Stimulated activated effector memory CD8-positive, alpha-beta T cell treated with anti-CD3 and anti-CD28 coated beads, Interleukin-12 subunit alpha, Interleukin-12 subunit beta, amount 100 ng/mL, for 72 hours (primary cell): Measurements from ENCODE around the gene AFAP1L1.

ENCODE experiments used
- ATAC-seq: fragments of 150-1000 bp; cut with Tn5 transposase; 2 replicates; pipeline ENCODE4 v1.10.0; 2021
- DNase-seq, 2 donors: peaks; one replicate each; pipeline ENCODE4 v3.0.0; 2021 to 2022; ENCODE audit warnings: low spot score in 2 of 2
- H3K27ac Mint-ChIP-seq: one replicate; pipeline ENCODE4 v1.8.0; 2022; ENCODE audit warnings: mild to moderate bottlenecking, mixed read lengths
- H3K36me3 Mint-ChIP-seq: one replicate; pipeline ENCODE4 v1.8.0; 2022; ENCODE audit warnings: mild to moderate bottlenecking, mixed read lengths
- H3K4me1 Mint-ChIP-seq: one replicate; pipeline ENCODE4 v1.8.0; 2022; ENCODE audit warnings: mixed read lengths
- H3K4me3 Mint-ChIP-seq: one replicate; pipeline ENCODE4 v1.8.0; 2022; ENCODE audit warnings: mild to moderate bottlenecking, mixed read lengths
- H3K9me3 Mint-ChIP-seq: one replicate; pipeline ENCODE4 v1.8.0; 2022; ENCODE audit warnings: mixed read lengths

AFAP1L1 gene

DNA sequence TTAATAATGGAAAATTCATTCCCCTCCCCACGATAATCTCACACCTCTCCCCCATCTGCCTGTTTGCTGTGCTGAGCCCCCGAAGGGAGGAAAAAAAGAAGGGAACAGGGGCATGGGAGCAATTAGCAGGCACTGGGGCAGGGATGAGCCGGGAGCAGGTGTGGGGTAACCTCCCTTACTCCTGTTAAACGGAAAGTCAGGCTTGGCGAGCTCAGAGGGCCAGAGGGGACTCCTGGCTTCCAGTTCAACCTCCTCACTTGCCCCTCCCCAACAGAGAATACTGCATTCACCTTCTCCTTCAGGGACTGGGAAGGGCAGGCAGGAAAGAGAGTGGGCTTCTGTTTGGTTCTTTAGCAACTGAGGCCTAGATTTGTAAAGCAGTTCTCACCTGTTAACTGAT, 1.6 kb downstream of the AFAP1L1 start:
- Mint-ChIP-seq H3K4me3 (no peak overlapping the region), H3K4me1 (peaks cover 14% of the 10 kb centered on the region), H3K9me3 (peaks cover 3% of the 10 kb centered on the region), H3K27ac (no peak overlapping the region), H3K36me3 (no peaks in the 10 kb centered on the region)
- DNase-seq (no peak), ATAC-seq (no peak)

DNA sequence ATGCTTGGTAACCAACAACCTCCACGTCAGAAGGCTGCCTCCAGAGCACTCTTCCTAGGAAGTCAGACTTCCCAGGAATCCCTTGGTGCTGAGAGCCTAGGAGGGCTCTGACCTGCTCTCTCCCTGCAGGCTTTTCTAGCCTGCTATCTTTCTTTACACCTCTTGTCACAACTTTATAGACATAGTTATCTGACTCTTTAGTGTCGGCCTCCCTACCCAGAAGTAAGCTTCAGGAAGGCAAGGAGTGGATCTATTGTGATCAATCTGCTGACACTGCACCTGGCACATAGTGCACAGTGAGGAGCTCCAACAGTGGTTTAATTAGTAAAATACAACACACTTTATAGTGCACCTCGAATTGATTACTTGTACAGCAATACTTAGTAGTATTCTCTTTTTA, 2.3 kb downstream of the AFAP1L1 start:
- no peaks in the 10 kb centered on the region for H3K9me3 Mint-ChIP-seq
- no peak overlapping the region for H3K4me3 Mint-ChIP-seq
- no peak for DNase-seq
- H3K27ac Mint-ChIP-seq: no peak overlapping the region
- ATAC-seq: no peak
- H3K36me3 Mint-ChIP-seq: no peaks in the 10 kb centered on the region
- peaks cover 14% of the 10 kb centered on the region for H3K4me1 Mint-ChIP-seq

DNA sequence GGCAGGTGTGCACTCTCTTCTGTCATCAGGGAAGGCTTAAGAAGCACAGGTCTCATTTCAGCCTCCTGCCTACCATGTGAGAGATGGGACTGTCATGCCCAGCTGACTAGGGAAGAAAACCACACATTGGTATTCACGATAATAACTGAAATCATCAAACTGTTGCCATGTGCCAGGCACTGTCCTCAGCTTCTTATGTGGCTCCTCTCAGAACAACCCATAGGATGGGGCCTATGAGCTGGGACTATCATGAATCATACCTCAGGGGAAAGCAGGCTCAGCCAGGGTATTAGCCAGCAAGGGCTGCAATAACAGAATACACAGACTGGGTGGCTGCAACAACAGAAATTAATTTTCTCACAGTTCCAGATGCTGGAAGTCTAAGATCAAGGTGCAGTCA, 3.3 kb downstream of the AFAP1L1 start:
- ATAC-seq (no peak), DNase-seq (no peak)
- H3K27ac Mint-ChIP-seq: no peak overlapping the region
- H3K36me3 Mint-ChIP-seq: no peaks in the 10 kb centered on the region
- H3K4me1 Mint-ChIP-seq: peaks cover 14% of the 10 kb centered on the region
- no peak overlapping the region for H3K4me3 Mint-ChIP-seq
- H3K9me3 Mint-ChIP-seq: no peaks in the 10 kb centered on the region

DNA sequence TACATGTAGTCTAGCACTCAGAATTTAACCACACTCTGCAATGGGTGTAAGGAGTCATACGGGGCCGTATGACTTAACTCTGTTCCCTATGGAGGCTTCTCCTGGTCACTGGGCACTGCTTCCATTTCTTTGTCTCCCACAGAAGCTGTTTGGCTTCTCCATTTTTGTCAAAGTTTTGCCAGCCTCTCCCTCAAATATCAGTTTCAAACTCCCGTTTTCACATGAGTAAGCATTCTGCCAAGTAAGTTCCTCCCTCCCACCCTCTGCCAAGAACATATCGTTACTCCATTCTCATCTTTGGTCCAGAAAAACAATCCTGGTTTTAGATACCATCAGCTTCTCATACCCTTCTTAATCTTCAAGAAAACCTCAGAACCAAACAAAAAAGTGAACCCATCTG, 6.1 kb downstream of the AFAP1L1 start:
- H3K9me3 Mint-ChIP-seq: no peaks in the 10 kb centered on the region
- no peaks in the 10 kb centered on the region for H3K36me3 Mint-ChIP-seq
- ATAC-seq (no peak), DNase-seq (no peak)
- no peak overlapping the region for H3K4me3 Mint-ChIP-seq
- H3K27ac Mint-ChIP-seq: no peak overlapping the region
- H3K4me1 Mint-ChIP-seq: no peaks in the 10 kb centered on the region

- no peak for DNase-seq
- ATAC-seq: no peak
- no peaks in the 10 kb centered on the region for H3K36me3 Mint-ChIP-seq
- H3K4me1 Mint-ChIP-seq: no peaks in the 10 kb centered on the region
- H3K9me3 Mint-ChIP-seq: no peaks in the 10 kb centered on the region
- H3K4me3 Mint-ChIP-seq: no peak overlapping the region
- no peak overlapping the region for H3K27ac Mint-ChIP-seq
These were observed 7.0 kb downstream of the AFAP1L1 start for GRCh38 chr5:149278451-149279210.

- H3K4me1 Mint-ChIP-seq: no peaks in the 10 kb centered on the region
- no peak for DNase-seq
- H3K4me3 Mint-ChIP-seq: no peak overlapping the region
- H3K27ac Mint-ChIP-seq: no peak overlapping the region
- no peaks in the 10 kb centered on the region for H3K36me3 Mint-ChIP-seq
- no peak for ATAC-seq
- H3K9me3 Mint-ChIP-seq: no peaks in the 10 kb centered on the region
These were observed 8.0 kb downstream of the AFAP1L1 start for GRCh38 chr5:149279661-149280060.

GRCh38 chr5:149280124-149280523, 8.5 kb downstream of the AFAP1L1 start:
- Mint-ChIP-seq H3K27ac (no peak overlapping the region), H3K4me3 (no peak overlapping the region), H3K9me3 (no peaks in the 10 kb centered on the region), H3K36me3 (no peaks in the 10 kb centered on the region), H3K4me1 (no peaks in the 10 kb centered on the region)
- no peak for ATAC-seq
- no peak for DNase-seq

- Mint-ChIP-seq H3K4me1 (no peaks in the 10 kb centered on the region), H3K36me3 (no peaks in the 10 kb centered on the region), H3K27ac (no peak overlapping the region), H3K4me3 (no peak overlapping the region), H3K9me3 (no peaks in the 10 kb centered on the region)
- no peak for ATAC-seq
- no peak for DNase-seq
These were observed 9.1 kb downstream of the AFAP1L1 start for GRCh38 chr5:149280802-149281201.

- ATAC-seq: no peak
- no peak overlapping the region for H3K4me3 Mint-ChIP-seq
- H3K27ac Mint-ChIP-seq: no peak overlapping the region
- H3K36me3 Mint-ChIP-seq: no peaks in the 10 kb centered on the region
- no peaks in the 10 kb centered on the region for H3K9me3 Mint-ChIP-seq
- no peak for DNase-seq
- H3K4me1 Mint-ChIP-seq: no peaks in the 10 kb centered on the region
These were observed 10.6 kb downstream of the AFAP1L1 start for GRCh38 chr5:149282027-149282965.

- DNase-seq (no peak), ATAC-seq (no peak)
- no peaks in the 10 kb centered on the region for H3K9me3 Mint-ChIP-seq
- H3K27ac Mint-ChIP-seq: no peak overlapping the region
- no peak overlapping the region for H3K4me3 Mint-ChIP-seq
- H3K36me3 Mint-ChIP-seq: no peaks in the 10 kb centered on the region
- H3K4me1 Mint-ChIP-seq: no peaks in the 10 kb centered on the region
These were observed 11.3 kb downstream of the AFAP1L1 start for GRCh38 chr5:149282966-149283332.

- Mint-ChIP-seq H3K9me3 (no peaks in the 10 kb centered on the region), H3K27ac (peak overlapping the region; percentile 49)
- no peak for ATAC-seq
These were observed 12.2 kb downstream of the AFAP1L1 start for GRCh38 chr5:149283626-149284480.

DNA sequence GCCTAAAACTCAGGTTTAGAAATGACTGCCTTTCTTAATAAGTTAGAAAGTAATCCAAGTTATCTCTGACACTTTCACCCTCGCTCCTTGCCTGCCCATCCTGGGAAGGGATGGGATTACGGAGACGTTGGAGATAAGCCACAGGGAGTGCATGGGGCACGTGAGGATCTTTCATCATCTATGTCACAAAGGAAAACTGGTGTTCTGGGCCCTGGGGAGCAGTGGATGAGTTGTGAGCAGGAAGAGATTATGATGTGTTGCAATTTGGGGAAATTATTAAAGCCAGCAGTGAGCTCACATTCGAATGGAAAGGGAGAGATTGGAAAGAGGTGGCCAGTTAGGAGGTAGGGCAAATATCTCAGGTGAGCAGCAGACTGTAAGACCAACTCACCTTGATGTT, 12.8 kb downstream of the AFAP1L1 start:
- Mint-ChIP-seq H3K4me1 (no peaks in the 10 kb centered on the region), H3K9me3 (no peaks in the 10 kb centered on the region), H3K27ac (no peak overlapping the region), H3K4me3 (no peak overlapping the region), H3K36me3 (no peaks in the 10 kb centered on the region)
- ATAC-seq (no peak), DNase-seq (no peak)

More at GRCh38 chr5:149283626-149284480, 12.2 kb downstream of the AFAP1L1 start:
- Mint-ChIP-seq H3K36me3 (no peaks in the 10 kb centered on the region), H3K4me1 (no peaks in the 10 kb centered on the region), H3K4me3 (no peak overlapping the region)
- DNase-seq: no peak

- H3K9me3 Mint-ChIP-seq: no peaks in the 10 kb centered on the region
- H3K4me3 Mint-ChIP-seq: no peak overlapping the region
- DNase-seq (no peak), ATAC-seq (peak; percentile 76)
- H3K4me1 Mint-ChIP-seq: no peaks in the 10 kb centered on the region
- H3K27ac Mint-ChIP-seq: no peak overlapping the region
- H3K36me3 Mint-ChIP-seq: no peaks in the 10 kb centered on the region
These were observed 13.5 kb downstream of the AFAP1L1 start for GRCh38 chr5:149285153-149285552.

- no peak overlapping the region for H3K4me3 Mint-ChIP-seq
- H3K4me1 Mint-ChIP-seq: no peaks in the 10 kb centered on the region
- H3K36me3 Mint-ChIP-seq: no peaks in the 10 kb centered on the region
- DNase-seq (no peak), ATAC-seq (no peak)
- no peaks in the 10 kb centered on the region for H3K9me3 Mint-ChIP-seq
- H3K27ac Mint-ChIP-seq: no peak overlapping the region
These were observed 16.8 kb downstream of the AFAP1L1 start for GRCh38 chr5:149288436-149288835.

DNA sequence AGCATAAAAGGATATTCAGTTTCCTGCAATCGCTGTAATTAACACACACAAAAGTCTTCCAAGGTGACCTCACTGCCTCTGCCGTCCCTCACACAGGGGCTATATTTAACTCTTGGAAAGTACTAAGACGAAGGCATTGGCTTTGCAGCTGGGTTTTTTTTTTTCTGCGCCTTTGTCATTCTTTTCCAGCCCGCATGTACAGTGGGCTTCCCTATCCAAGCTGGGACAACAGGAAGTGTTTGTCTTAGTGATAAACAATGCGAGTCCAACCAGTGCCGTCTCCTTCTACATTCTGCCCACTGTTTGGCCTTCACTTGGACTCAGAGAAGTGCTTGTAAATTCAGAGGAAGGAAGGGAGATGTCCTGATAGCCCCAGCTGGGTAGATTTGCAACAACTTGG, 17.6 kb downstream of the AFAP1L1 start:
- no peak for DNase-seq
- H3K4me1 Mint-ChIP-seq: no peaks in the 10 kb centered on the region
- no peak for ATAC-seq
- no peaks in the 10 kb centered on the region for H3K9me3 Mint-ChIP-seq
- H3K4me3 Mint-ChIP-seq: no peak overlapping the region
- H3K27ac Mint-ChIP-seq: no peak overlapping the region
- H3K36me3 Mint-ChIP-seq: no peaks in the 10 kb centered on the region
